ENCODE data around the gene SNX1. TPM values are rescaled to one million over a fixed set of nuclear protein-coding genes. Genes with fewer than 3 reads are reported as not detected.
A peak's percentile ranks its signal among the peaks of the same experiment; 100 is the strongest.

The SNX1 gene
- 15.3 and 25.7 TPM in 2 replicates for total RNA-seq

DNA sequence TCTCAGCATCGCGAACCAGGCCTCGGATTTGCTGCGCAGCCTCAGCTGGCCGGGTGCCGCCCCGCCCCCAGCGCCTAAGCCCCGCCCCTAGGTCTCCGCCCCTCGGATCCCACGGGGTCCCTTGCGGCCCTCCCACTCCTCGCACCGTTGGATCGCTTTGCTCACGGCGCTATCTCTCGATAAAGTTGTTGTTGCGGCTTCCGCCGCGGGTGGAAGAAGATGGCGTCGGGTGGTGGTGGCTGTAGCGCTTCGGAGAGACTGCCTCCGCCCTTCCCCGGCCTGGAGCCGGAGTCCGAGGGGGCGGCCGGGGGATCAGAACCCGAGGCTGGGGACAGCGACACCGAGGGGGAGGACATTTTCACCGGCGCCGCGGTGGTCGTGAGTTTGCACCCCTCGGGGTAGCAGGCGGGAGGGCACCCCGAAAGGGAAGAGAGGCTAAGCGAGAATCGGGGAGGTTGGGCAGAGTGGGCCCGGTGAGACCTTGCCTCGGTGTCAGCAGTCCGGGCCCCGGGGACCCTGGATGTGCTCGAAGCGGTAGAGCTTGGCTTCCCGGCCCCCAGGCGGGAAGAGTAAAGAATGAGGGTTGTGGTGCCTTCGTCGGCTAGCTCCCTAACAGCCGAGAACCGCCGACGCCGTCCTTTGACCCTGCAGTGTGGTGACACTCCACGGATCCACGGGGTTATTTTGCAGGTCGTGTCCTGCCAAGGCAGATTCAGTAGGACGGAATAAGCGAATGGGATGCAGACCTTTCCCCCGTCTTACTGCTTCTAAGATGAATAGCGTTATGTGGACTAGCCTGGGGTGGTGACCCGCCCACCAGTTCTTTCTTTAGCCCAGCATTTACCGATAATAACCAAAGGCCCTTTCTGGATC, at the start of gene SNX1:
Gene SNX1, plus strand, starts transcription at position 188 of the 873 bp plus-strand sequence. Its CDS starts 32 bp downstream, at position 220.
- no peak for DNase-seq (ENCODE audit: low read depth)
- TF ChIP-seq, protein P1, sequence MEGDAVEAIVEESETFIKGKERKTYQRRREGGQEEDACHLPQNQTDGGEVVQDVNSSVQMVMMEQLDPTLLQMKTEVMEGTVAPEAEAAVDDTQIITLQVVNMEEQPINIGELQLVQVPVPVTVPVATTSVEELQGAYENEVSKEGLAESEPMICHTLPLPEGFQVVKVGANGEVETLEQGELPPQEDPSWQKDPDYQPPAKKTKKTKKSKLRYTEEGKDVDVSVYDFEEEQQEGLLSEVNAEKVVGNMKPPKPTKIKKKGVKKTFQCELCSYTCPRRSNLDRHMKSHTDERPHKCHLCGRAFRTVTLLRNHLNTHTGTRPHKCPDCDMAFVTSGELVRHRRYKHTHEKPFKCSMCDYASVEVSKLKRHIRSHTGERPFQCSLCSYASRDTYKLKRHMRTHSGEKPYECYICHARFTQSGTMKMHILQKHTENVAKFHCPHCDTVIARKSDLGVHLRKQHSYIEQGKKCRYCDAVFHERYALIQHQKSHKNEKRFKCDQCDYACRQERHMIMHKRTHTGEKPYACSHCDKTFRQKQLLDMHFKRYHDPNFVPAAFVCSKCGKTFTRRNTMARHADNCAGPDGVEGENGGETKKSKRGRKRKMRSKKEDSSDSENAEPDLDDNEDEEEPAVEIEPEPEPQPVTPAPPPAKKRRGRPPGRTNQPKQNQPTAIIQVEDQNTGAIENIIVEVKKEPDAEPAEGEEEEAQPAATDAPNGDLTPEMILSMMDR (conservative IDR thresholded peaks at IDR 0.05; ENCODE audit: low read depth, low read length): no peak
- H3K4me3 ChIP-seq (ENCODE audit: low read depth, low read length): peak within 1 kb of the TSS; percentile 94

DNA sequence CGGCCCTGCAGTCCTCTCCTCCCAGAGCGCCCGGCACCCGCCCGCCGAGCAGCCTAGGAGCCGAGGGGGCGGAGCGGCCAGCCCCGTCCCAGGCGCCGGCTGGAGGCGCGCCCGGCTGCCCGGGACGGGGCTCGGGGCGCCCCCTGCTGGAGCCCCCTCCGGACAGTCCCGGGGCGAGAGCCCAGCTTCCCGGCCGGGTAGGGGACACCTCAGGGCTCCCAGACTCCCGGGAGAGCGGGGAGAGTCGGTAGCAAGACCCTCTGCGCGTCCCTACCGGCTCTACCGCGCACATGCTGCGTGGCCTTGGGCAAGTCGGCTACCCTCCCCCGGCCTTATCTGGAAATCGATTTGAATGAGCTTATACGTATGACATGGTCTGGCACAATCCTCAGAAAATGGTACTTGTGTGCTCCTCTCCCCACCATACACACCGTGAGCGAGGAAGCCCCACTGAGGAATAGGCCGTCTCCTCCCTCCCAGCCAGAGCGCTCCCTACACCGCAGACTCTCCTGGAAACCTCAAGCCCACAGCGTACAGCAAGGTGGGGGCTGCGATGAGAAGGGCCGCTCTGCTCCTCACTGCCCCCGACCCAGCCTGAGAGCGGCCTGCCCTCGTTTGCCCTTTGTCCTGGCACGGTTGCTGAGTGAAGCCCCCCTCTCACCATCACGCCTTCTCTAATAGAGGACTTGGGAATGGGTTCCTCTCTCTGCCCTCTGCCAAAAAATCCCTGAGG, 49.2 kb upstream of the SNX1 start, which contains the start of gene DAPK2:
Gene DAPK2, minus strand, starts transcription at position 65 of the 733 bp plus-strand sequence. CDS start 6,224 bp downstream, outside the sequence.
- no peak for DNase-seq (ENCODE audit: low read depth)
- H3K4me3 ChIP-seq (ENCODE audit: low read depth, low read length): peak within 1 kb of the TSS; percentile 46
- TF ChIP-seq, protein P1 (conservative IDR thresholded peaks at IDR 0.05; ENCODE audit: low read depth, low read length): peak; percentile 63

DNA sequence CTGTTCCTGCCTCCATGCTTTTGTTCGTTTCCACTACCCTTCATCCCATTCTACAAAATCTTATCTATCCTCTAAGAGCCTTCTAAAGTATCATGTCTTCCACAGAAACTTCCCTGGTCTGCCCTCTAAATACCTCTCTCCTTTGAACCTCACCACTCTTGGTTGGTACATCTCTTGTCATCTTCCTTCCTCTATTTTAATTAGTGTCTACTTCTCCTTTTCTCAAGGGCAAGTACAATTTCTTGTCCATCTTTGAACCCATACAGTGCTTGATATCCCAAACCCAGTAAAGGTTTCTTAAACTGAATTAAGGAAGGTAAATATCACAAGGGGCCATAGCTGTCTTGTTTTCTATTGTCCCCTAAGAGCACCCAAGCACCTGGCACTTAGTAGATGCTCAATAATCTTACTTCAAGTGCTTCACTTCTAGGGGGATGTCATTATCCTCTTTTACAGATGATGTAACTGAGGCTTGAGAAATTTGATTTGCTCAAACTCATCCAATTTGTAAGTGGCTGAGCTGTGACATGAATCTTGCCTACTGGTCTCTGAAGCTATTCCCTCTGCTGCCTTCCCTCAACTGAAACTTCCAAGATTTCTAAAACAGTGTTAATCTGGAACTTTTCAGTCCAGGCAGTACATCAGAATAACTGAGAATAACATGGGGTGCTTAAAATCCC, 46.9 kb upstream of the SNX1 start:
- TF ChIP-seq, protein P1 (conservative IDR thresholded peaks at IDR 0.05; ENCODE audit: low read depth, low read length): no peak
- no peak for DNase-seq (ENCODE audit: low read depth)
- H3K4me3 ChIP-seq (ENCODE audit: low read depth, low read length): no peak overlapping the region

GRCh38 chr15:64050281-64051092, 45.3 kb upstream of the SNX1 start:
- no peak for DNase-seq (ENCODE audit: low read depth)
- TF ChIP-seq, protein P1 (conservative IDR thresholded peaks at IDR 0.05; ENCODE audit: low read depth, low read length): no peak

DNA sequence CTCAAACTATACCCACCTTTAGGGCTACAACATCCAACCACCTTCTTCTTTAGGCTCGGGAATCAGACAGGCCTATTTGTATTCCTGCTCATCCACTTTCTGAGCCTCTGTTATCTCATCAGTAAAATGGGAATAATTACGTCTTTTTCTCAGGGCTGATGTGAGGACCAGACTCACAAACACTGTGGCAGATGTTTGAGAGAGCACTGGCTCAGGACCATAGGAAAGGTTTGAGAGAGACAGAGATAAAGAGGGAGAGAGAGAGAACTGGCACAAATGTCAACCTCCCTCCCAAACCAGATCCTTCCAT, 44.7 kb upstream of the SNX1 start:
- TF ChIP-seq, protein P1 (conservative IDR thresholded peaks at IDR 0.05; ENCODE audit: low read depth, low read length): no peak
- no peak overlapping the region for H3K4me3 ChIP-seq (ENCODE audit: low read depth, low read length)
- DNase-seq (ENCODE audit: low read depth): no peak

More at GRCh38 chr15:64050281-64051092, 45.3 kb upstream of the SNX1 start:
- no peak overlapping the region for H3K4me3 ChIP-seq (ENCODE audit: low read depth, low read length)

Data from epithelial cell of proximal tubule (primary cell).